ENCODE results near the gene SCN10A. TPM values are rescaled to one million over a fixed set of nuclear protein-coding genes. Genes with fewer than 3 reads are reported as not detected.

The SCN10A gene
- total and polyA plus RNA-seq, 7 donors, result not detected

DNA sequence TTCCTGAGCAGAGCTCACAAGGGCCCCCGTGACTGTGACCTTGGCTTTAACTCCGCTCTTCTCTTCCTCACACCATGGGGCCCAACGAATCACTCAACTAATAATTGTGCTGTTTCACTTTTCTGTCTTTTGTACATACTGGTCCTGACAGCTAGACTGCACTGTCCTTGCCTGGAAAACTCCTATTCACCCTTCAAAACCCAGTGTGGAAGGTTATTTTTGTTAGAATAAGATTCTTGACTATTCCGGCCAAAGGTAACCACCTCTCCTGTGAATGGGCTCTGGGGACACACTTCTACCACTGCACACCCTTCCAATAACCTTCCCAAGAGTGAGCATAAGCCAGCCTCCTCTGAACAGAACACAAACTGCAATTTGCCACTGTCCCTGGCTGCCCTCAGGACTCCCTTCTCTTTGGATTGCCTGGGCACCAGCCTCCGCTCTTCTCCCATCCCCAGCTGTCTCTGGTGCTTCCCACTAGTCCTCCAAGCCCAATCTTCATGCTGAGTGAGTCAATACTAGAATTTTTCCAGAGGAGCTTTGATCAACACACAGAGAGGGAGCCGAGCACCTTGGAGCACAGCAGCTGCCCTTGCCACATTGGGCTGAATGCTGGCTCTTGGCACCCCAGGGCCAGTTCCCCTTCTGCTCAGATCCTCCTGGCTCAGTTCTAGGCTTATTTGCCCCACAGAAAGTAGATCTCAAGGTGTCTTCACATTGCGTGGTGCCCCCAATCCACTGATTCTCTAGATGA, 168.6 kb downstream of the SCN10A start:
- DNase-seq (no peak), ATAC-seq (no peak)
- WGBS, 3 donors, result 89 to 91% (median 90%) methylated on average over 7 of the region's 7 CpGs
- Histone ChIP-seq H3K27me3 (ENCODE audit: insufficient read depth in 3 of 3, low read length in 2 of 3) (peaks cover 0 to 32% (median 9%) of the 10 kb centered on the region in 3 donors), H3K4me3 (no peak overlapping the region), H3K27ac (no peak overlapping the region), H3K4me1 (peaks cover 7% of the 10 kb centered on the region), H3K9me3 (no peaks in the 10 kb centered on the region), H3K36me3 (ENCODE audit: insufficient read depth in 1 of 2, low read depth in 1 of 2) (no peaks in the 10 kb centered on the region)
- intact Hi-C loops (cut with DNase I), result no loop called here
- TF ChIP-seq CTCF (IDR thresholded peaks at IDR 0.05), result no peak

Other genes starting within 250 kb of the SCN10A start
- gene SCN5A, start 166.5 kb downstream of the SCN10A start, total RNA-seq, result 10 to 100 TPM in 2 of 4 donors, 1 to 10 TPM in 1, under 1 TPM in 1; 0.21 to 34.2 (median 9.5) TPM
- gene SCN5A, start 166.5 kb downstream of the SCN10A start, polyA plus RNA-seq, result 10 to 100 TPM in 1 of 3 donors, under 1 TPM in 2; 0.17 to 12.5 (median 0.20) TPM
- gene SCN11A, start 235.7 kb upstream of the SCN10A start, total RNA-seq, result under 1 TPM in 1 of 4 donors, not detected in 3; 0.05 TPM
- gene SCN11A, start 235.7 kb upstream of the SCN10A start, polyA plus RNA-seq, result under 1 TPM in 2 of 3 donors, not detected in 1; 0.03 to 0.04 TPM
- 10 to 100 TPM; 16.0 to 27.6 (median 21.6) TPM for gene WDR48, start 235.8 kb upstream of the SCN10A start, total RNA-seq
- 10 to 100 TPM in 2 of 3 donors, 1 to 10 TPM in 1; 8.7 to 14.8 (median 10.8) TPM for gene WDR48, start 235.8 kb upstream of the SCN10A start, polyA plus RNA-seq